GM21390 (cell line): ENCODE measurements around the gene EEF1E1.

Source experiments
- ATAC-seq: cut with Tn5 transposase; IDR thresholded peaks from one replicate; pipeline ENCODE4 v1.9.1; 2021; ENCODE audit not compliant: unreplicated experiment

EEF1E1 gene

GRCh38 chr6:8088886-8089285, 13.5 kb downstream of the EEF1E1 start:
- no peak for ATAC-seq

GRCh38 chr6:8087870-8088754, 14.2 kb downstream of the EEF1E1 start:
- no peak for ATAC-seq

DNA sequence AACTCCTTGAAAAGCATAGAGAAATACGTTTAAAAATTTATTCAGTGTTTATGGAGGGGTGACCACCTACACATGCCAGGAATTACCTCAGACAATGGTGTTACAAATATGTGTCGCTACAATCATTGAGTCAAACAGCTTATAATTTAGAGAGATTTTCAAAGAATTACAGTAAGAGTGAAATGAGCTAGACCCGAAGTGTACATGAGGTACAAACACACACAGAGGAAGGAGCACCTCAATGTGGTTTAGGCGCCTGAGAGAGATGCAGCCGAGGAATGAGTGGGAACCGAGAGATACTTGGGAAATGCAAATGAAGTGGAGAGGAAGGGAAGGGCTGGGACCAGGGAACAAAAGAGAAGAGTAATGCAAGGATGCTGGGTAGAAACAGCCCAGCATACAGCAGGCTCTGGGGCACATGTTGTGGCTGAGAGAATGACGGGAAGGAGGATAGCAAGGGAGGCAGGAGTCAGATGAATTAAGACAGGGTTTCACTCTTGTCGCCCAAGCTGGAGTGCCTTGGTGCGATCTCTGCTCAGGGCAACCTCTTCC, 15.5 kb downstream of the EEF1E1 start:
- ATAC-seq, result no peak

DNA sequence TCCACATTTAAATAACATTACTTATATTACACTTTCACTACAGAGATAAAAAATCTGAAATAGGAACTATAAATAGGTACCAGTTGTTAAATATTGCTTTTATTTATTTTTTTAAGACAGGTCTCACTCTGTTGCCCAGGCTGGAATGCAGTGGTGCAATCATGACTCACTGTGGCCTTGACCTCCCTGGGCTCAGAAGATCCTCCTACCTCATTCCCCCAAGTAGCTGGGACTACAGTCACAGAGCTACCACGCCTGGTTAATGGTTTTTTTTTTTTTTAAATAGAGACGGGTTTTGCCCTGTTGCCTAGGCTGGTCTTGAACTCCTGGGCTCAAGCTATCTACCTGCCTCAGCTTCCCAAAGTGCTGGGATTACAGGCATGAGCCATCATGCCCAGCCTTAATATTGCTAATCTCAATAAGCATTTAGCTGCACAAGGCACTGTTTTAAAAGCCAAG, 17.3 kb downstream of the EEF1E1 start:
- no peak for ATAC-seq

DNA sequence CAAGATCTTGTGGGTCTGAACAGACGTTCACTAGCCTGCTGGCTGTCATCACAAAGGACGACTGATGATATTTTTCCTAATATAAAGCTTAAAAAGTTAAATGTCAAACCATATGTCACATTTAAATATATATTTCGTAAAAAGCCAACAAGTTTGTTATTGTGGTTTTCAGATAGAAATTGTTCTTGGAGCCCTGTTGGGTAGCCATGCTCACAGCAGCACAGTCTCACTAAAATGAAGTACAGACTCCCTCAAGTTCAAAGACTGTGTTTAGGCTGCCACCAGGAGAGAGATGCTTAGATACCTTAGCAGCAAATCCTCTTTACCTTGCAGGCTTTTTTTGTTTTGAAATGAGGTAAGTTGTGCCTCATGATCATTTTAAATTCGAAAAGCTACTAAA, 17.8 kb downstream of the EEF1E1 start:
- no peak for ATAC-seq

- ATAC-seq, result no peak
Observed at GRCh38 chr6:8082954-8083858, 19.1 kb downstream of the EEF1E1 start.

- no peak for ATAC-seq
Observed at GRCh38 chr6:8082572-8082953, 19.8 kb downstream of the EEF1E1 start.

- no peak for ATAC-seq
Observed at GRCh38 chr6:8080362-8081151, 21.8 kb downstream of the EEF1E1 start.

GRCh38 chr6:8079126-8079525, 23.2 kb downstream of the EEF1E1 start:
- no peak for ATAC-seq

- no peak for ATAC-seq
Observed at GRCh38 chr6:8077991-8078390, 24.4 kb downstream of the EEF1E1 start.

DNA sequence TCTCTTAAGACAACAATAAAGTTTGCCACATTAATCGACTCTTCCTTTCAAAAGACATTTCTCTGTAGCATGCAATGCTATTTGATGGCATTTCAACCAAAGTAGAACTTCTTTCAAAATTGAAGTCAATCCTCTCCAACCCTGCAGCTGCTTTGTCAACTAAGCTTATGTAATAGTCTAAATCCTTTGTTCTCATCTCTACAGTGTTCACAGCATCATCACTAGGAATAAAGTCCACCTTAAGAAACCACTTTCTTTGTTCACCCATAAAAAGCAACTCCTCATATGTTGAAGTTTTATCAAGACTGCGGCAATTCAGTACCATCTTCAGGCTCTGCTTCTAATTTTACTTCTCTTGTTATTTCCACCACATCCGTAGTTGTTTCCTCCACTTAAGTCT, 26.6 kb downstream of the EEF1E1 start:
- ATAC-seq, result no peak

DNA sequence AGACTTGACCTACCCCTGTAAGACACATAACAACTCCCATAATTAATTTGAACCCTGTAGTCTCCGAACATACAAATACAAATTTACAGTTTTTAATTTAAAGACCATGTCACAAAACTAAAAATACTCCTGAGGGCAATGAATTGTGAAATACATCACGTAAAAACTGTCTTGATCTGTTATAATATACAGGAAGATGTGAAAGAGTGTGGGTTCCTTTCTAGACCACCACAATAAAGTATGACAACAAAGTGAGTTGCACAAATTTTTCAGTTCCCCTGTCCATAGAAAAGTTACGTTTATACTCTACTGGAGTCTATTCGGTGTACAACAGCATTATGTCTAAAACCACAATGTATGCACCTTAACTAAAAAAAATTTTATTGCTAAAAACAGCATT, 27.2 kb downstream of the EEF1E1 start:
- no peak for ATAC-seq

DNA sequence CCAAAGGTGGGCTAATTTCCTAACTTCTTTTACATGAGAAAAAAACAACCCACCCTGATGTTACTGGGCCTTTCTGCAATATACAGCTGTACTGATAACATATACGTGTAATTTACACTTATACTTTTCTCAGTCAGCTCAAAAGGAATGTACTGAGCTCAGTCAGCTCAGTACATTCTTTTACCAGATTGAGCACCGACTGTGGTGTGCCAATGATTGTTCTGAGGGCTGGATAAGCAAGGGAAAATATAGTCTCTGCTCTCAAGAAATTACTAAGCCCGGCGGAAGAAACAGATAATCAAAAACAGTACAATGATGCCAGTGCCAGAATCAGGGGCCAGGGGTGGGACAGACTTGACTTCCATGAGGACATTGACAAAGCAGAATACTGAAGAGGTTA, 28.1 kb downstream of the EEF1E1 start:
- no peak for ATAC-seq

DNA sequence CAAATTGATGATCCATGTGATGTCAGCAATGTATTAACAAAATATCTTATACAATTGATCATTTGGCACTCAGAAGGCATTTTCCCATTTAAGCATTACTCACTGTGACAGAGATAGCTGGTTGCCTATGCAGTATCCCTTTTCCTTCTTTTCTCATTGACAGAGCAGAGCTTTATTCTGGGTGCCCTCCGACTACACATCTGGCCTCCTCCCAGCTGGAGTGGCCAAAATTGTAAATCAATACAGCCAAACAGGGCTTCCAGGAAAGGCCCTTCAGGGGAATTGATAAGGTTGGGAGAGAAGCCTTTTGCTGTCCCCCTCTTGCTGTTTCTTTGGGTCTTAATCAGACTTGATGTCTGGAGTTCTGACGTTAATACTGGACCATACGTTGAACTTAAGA, 28.6 kb downstream of the EEF1E1 start:
- no peak for ATAC-seq

DNA sequence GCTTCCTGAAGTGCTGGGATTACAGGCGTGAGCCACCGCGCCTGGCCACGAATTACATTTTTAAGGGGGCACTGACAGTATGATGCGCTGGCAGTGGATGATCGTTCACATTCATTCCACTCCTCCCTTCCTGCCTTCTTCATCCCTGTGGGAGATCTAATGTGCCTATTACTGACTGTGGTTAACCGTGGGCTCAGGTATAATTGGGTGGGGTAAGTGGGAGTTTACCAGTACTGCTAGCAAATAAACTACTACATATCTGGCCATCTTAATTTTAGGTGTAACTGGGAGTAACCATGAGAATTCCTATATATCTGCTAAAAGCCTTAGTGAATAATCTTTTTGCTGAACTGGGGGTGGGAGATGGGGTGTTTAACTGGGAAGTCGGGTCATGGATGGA, 31.6 kb downstream of the EEF1E1 start:
- no peak for ATAC-seq

- no peak for ATAC-seq
Observed at GRCh38 chr6:8069631-8070284, 32.6 kb downstream of the EEF1E1 start.

GRCh38 chr6:8069151-8069550, 33.2 kb downstream of the EEF1E1 start:
- no peak for ATAC-seq

- ATAC-seq, result no peak
Observed at GRCh38 chr6:8066108-8066507, 36.2 kb downstream of the EEF1E1 start.

- ATAC-seq, result peak; percentile 38
Observed at GRCh38 chr6:8065519-8065911, 36.8 kb downstream of the EEF1E1 start.
